Prostate gland (tissue), 2 donors: ENCODE measurements around the gene CDK1.

Source experiments
- CTCF ChIP-seq, 4 experiments: fragments of 200-600 bp in 2 of 4; fragments of 450-650 bp in 2 of 4; sonication (generic) in 2 of 4; IDR thresholded peaks; 1 replicate in 3 of 4; 2 replicates in 1 of 4; pipeline ENCODE4 v1.5.1; 2016 to 2019; ENCODE audit warnings: antibody characterized with exemption in 4 of 4, mild to moderate bottlenecking in 2 of 4, moderate library complexity in 2 of 4
- POLR2AphosphoS5 ChIP-seq: sonication (generic); formaldehyde crosslinking; IDR thresholded peaks from one replicate; pipeline ENCODE4 v1.6.1; 2017; ENCODE audit warnings: antibody characterized with exemption

GRCh38 chr10:60753817-60754216, 24.5 kb upstream of the CDK1 start:
- TF ChIP-seq CTCF (IDR thresholded peaks at IDR 0.05), result no peak
- TF ChIP-seq POLR2AphosphoS5, result no peak
